Epithelial cell of proximal tubule (primary cell): ENCODE measurements around the gene PPEF2. TPM values are rescaled to one million over a fixed set of nuclear protein-coding genes. Genes with fewer than 3 reads are reported as not detected.
"Not testable (repeated sequence)": the region's sequence is repeated elsewhere in the genome, so short reads cannot be mapped to it uniquely, and the experiment has no call there.

ENCODE experiments used
- DNase-seq: peaks from one replicate; pipeline ENCODE4 v3.0.0-alpha.2; 2011; ENCODE audit warnings: low read depth
- H3K4me3 ChIP-seq: 2 replicates; pipeline ENCODE4 v1.5.1; 2011; ENCODE audit warnings: low read depth, mild to moderate bottlenecking, low read length
- CTCF ChIP-seq: conservative IDR thresholded peaks from 2 replicates; pipeline ENCODE4 v1.5.1; 2012; ENCODE audit warnings: low read depth, mild to moderate bottlenecking, low read length
- total RNA-seq: library from RNA; depleted of rRNA; stranded (reverse); fragments of >200 nt; gene quantifications from 2 replicates; pipeline ENCODE4 v1.2.3, GENCODE V29; 2015

The PPEF2 gene
- total RNA-seq, 1 donor from 2014 or later = not detected

GRCh38 chr4:75858721-75859120 is 43.5 kb downstream of the PPEF2 start:
- TF ChIP-seq CTCF = no peak
- no peak overlapping the region for H3K4me3 ChIP-seq
- no peak for DNase-seq

- TF ChIP-seq CTCF = no peak
- DNase-seq = no peak
- H3K4me3 ChIP-seq = no peak overlapping the region
Observed at GRCh38 chr4:75849461-75849860, 52.8 kb downstream of the PPEF2 start.

GRCh38 chr4:75848891-75849290 is 53.4 kb downstream of the PPEF2 start:
- TF ChIP-seq CTCF = no peak
- no peak for DNase-seq
- H3K4me3 ChIP-seq = no peak overlapping the region

GRCh38 chr4:75848171-75848760 is 54.0 kb downstream of the PPEF2 start:
- not testable (repeated sequence) for H3K4me3 ChIP-seq
- peak; percentile 70 for TF ChIP-seq CTCF
- DNase-seq = peak; percentile 80

- no peak overlapping the region for H3K4me3 ChIP-seq
- DNase-seq = no peak
- TF ChIP-seq CTCF = no peak
Observed at GRCh38 chr4:75845992-75846391, 56.3 kb downstream of the PPEF2 start.

- peak; percentile 96 for DNase-seq
- no peak overlapping the region for H3K4me3 ChIP-seq
- TF ChIP-seq CTCF = no peak
Observed at GRCh38 chr4:75844151-75844662, 58.0 kb downstream of the PPEF2 start.

GRCh38 chr4:75843596-75843995 is 58.7 kb downstream of the PPEF2 start:
- DNase-seq = no peak
- TF ChIP-seq CTCF = no peak
- H3K4me3 ChIP-seq = no peak overlapping the region
